ENCODE results near the gene ZDHHC14.

ZDHHC14 gene

DNA sequence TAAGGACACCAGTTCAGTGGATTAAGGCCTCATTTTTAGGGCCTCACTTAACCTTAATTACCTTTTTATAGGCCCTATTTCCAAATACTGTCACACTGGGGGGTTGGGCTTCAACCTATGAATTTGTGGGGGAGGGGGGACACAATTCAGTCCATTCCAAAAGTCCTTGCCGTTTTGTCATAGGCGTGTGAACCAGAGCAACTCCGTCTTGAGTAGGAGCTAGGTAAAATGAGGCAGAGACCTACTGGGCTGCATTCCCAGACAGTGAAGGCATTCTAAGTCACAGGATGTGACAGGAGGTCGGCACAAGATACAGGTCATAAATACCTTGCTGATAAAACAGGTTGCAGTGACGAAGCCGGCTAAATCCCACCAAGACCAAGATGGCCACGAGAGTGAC lies 328.6 kb downstream of the ZDHHC14 start:
- H3K27ac ChIP-seq (ENCODE audit: low read depth, low read length): no peak overlapping the region
- no peaks in the 10 kb centered on the region for H3K9me3 ChIP-seq (ENCODE audit: insufficient read depth, low read length)
- no peaks in the 10 kb centered on the region for H4K20me1 ChIP-seq (ENCODE audit: low read depth, low read length)
- H3K9me2 ChIP-seq (replicated peaks; ENCODE audit: insufficient read depth, low read length): no peaks in the 10 kb centered on the region
- no peaks in the 10 kb centered on the region for H3F3A ChIP-seq (ENCODE audit: insufficient read depth)
- no peaks in the 10 kb centered on the region for H3K27me3 ChIP-seq (ENCODE audit: low read length)
- no peaks in the 10 kb centered on the region for H3K79me2 ChIP-seq (ENCODE audit: insufficient read depth, low read length)
- TF ChIP-seq, protein P1, sequence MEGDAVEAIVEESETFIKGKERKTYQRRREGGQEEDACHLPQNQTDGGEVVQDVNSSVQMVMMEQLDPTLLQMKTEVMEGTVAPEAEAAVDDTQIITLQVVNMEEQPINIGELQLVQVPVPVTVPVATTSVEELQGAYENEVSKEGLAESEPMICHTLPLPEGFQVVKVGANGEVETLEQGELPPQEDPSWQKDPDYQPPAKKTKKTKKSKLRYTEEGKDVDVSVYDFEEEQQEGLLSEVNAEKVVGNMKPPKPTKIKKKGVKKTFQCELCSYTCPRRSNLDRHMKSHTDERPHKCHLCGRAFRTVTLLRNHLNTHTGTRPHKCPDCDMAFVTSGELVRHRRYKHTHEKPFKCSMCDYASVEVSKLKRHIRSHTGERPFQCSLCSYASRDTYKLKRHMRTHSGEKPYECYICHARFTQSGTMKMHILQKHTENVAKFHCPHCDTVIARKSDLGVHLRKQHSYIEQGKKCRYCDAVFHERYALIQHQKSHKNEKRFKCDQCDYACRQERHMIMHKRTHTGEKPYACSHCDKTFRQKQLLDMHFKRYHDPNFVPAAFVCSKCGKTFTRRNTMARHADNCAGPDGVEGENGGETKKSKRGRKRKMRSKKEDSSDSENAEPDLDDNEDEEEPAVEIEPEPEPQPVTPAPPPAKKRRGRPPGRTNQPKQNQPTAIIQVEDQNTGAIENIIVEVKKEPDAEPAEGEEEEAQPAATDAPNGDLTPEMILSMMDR (IDR thresholded peaks at IDR 0.05; ENCODE audit: insufficient read depth, low read length, poor library complexity, severe bottlenecking): no peak
- no peak for TF ChIP-seq EZH2phosphoT487 (conservative IDR thresholded peaks at IDR 0.05; ENCODE audit: low read length)
- no peak overlapping the region for H3K4me2 ChIP-seq (ENCODE audit: low read depth, low read length, poor library complexity, severe bottlenecking)
- H3K9ac ChIP-seq (ENCODE audit: low read length): no peak overlapping the region
- H3K4me3 ChIP-seq (ENCODE audit: insufficient read depth, low read length, poor library complexity, severe bottlenecking): no peak overlapping the region
- H2AFZ ChIP-seq (ENCODE audit: low read depth, low read length, severe bottlenecking): no peak overlapping the region
- H3K36me3 ChIP-seq (ENCODE audit: low read length): no peaks in the 10 kb centered on the region

DNA sequence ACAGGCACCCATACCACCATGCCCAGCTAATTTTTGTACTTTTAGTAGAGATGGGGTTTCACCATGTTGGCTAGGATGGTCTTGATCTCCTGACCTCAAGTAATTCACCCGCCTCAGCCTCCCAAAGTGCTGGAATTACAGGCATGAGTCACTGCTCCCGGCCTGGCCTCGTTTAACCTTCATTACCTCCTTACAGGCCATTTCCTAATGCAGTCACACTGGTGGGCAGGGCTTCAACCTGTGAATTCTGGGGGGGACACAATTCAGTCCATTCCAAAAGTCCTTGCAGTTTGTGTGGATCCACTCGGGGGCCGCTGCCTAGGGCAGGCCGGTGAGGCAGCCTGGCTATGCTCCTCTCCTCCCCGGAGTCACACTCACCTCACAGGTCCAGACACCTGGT lies 329.6 kb downstream of the ZDHHC14 start:
- no peaks in the 10 kb centered on the region for H3K36me3 ChIP-seq (ENCODE audit: low read length)
- no peaks in the 10 kb centered on the region for H3F3A ChIP-seq (ENCODE audit: insufficient read depth)
- H3K4me3 ChIP-seq (ENCODE audit: insufficient read depth, low read length, poor library complexity, severe bottlenecking): no peak overlapping the region
- no peaks in the 10 kb centered on the region for H3K9me3 ChIP-seq (ENCODE audit: insufficient read depth, low read length)
- no peaks in the 10 kb centered on the region for H4K20me1 ChIP-seq (ENCODE audit: low read depth, low read length)
- H3K27ac ChIP-seq (ENCODE audit: low read depth, low read length): no peak overlapping the region
- no peak overlapping the region for H3K4me2 ChIP-seq (ENCODE audit: low read depth, low read length, poor library complexity, severe bottlenecking)
- H2AFZ ChIP-seq (ENCODE audit: low read depth, low read length, severe bottlenecking): no peak overlapping the region
- TF ChIP-seq, protein P1 (IDR thresholded peaks at IDR 0.05; ENCODE audit: insufficient read depth, low read length, poor library complexity, severe bottlenecking): no peak
- no peak for TF ChIP-seq EZH2phosphoT487 (conservative IDR thresholded peaks at IDR 0.05; ENCODE audit: low read length)
- H3K9me2 ChIP-seq (replicated peaks; ENCODE audit: insufficient read depth, low read length): no peaks in the 10 kb centered on the region
- no peak overlapping the region for H3K9ac ChIP-seq (ENCODE audit: low read length)
- H3K79me2 ChIP-seq (ENCODE audit: insufficient read depth, low read length): no peaks in the 10 kb centered on the region
- H3K27me3 ChIP-seq (ENCODE audit: low read length): no peaks in the 10 kb centered on the region

DNA sequence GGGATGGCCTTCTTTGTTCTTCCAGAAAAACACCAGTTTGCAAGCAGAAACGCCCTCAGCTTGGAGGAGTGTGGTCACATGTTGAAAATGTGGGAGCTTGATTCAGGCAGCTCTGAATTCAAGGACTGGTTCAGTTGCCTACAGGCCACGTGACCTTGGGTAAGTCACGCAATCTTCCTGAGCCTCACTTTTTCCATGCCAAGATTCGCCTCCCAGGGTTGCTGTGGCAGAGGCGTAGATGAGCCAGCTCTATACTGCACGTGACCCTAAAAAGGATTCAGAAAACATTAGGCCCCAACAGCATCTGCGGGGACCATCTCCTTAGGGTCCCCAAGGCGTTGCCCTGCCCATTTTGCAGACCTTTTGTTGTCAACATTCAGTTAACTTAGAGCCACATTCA lies 330.1 kb downstream of the ZDHHC14 start:
- TF ChIP-seq, protein P1 (IDR thresholded peaks at IDR 0.05; ENCODE audit: insufficient read depth, low read length, poor library complexity, severe bottlenecking): no peak
- no peak for TF ChIP-seq EZH2phosphoT487 (conservative IDR thresholded peaks at IDR 0.05; ENCODE audit: low read length)
- H4K20me1 ChIP-seq (ENCODE audit: low read depth, low read length): no peaks in the 10 kb centered on the region
- no peaks in the 10 kb centered on the region for H3K36me3 ChIP-seq (ENCODE audit: low read length)
- no peaks in the 10 kb centered on the region for H3K9me3 ChIP-seq (ENCODE audit: insufficient read depth, low read length)
- H3K9me2 ChIP-seq (replicated peaks; ENCODE audit: insufficient read depth, low read length): no peaks in the 10 kb centered on the region
- no peak overlapping the region for H3K27ac ChIP-seq (ENCODE audit: low read depth, low read length)
- H3K27me3 ChIP-seq (ENCODE audit: low read length): no peaks in the 10 kb centered on the region
- H3F3A ChIP-seq (ENCODE audit: insufficient read depth): no peaks in the 10 kb centered on the region
- no peak overlapping the region for H2AFZ ChIP-seq (ENCODE audit: low read depth, low read length, severe bottlenecking)
- H3K9ac ChIP-seq (ENCODE audit: low read length): no peak overlapping the region
- no peak overlapping the region for H3K4me3 ChIP-seq (ENCODE audit: insufficient read depth, low read length, poor library complexity, severe bottlenecking)
- H3K4me2 ChIP-seq (ENCODE audit: low read depth, low read length, poor library complexity, severe bottlenecking): no peak overlapping the region
- H3K79me2 ChIP-seq (ENCODE audit: insufficient read depth, low read length): no peaks in the 10 kb centered on the region
